D721Med (cell line): ENCODE results near the gene OR2C3.

Experiments
- DNase-seq: peaks from one replicate; pipeline ENCODE4 v3.0.0; 2011; ENCODE audit warnings: low spot score; ENCODE audit not compliant: insufficient read length
- FAIRE-seq: peaks from 2 replicates; lab custom pipeline; 2011; peaks lifted over from hg19 to GRCh38; lab: Jason Lieb, UNC
- TF ChIP-seq, protein P1 (sequence below): IDR thresholded peaks from 2 replicates; pipeline ENCODE4 v1.5.1; 2012; ENCODE audit warnings: mild to moderate bottlenecking, control low read depth; ENCODE audit not compliant: insufficient read depth; ENCODE audit errors: missing control alignments

The OR2C3 gene

DNA sequence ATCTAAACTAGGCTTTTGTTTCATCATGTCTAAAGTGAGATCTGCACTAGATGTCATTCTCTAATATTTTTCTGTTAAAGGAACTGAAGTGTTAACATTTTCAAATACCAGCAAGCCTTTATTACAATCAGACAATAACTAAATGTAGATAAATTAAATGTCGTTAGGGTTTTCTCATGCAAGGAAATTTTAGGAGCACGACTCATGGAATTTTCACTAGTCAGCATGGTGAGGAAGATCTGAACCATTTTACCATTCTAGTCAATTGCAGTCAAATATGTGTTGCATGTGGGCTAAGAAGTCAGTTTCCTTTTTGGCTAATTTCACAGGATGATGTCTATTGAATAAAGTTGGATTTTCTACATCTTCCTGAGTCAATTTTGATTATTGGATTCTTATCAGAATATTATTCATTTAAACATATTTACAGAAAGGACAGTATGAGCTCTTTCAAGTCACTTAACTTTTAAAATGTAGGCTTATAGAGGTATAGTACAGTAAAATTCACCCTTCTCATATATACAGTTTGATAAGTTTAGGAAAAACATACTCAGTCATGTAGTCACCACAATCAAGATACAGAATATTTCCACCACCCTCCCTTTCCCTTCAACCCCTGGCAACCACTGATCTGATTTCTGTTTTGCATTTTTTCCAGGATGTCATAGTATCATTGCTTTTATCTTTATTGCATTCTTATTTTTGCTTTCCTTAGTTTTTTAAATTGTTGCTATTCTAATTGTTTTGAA lies 21.9 kb upstream of the OR2C3 start:
- DNase-seq (no peak), FAIRE-seq (no peak)
- TF ChIP-seq, protein P1, sequence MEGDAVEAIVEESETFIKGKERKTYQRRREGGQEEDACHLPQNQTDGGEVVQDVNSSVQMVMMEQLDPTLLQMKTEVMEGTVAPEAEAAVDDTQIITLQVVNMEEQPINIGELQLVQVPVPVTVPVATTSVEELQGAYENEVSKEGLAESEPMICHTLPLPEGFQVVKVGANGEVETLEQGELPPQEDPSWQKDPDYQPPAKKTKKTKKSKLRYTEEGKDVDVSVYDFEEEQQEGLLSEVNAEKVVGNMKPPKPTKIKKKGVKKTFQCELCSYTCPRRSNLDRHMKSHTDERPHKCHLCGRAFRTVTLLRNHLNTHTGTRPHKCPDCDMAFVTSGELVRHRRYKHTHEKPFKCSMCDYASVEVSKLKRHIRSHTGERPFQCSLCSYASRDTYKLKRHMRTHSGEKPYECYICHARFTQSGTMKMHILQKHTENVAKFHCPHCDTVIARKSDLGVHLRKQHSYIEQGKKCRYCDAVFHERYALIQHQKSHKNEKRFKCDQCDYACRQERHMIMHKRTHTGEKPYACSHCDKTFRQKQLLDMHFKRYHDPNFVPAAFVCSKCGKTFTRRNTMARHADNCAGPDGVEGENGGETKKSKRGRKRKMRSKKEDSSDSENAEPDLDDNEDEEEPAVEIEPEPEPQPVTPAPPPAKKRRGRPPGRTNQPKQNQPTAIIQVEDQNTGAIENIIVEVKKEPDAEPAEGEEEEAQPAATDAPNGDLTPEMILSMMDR, result no peak

DNA sequence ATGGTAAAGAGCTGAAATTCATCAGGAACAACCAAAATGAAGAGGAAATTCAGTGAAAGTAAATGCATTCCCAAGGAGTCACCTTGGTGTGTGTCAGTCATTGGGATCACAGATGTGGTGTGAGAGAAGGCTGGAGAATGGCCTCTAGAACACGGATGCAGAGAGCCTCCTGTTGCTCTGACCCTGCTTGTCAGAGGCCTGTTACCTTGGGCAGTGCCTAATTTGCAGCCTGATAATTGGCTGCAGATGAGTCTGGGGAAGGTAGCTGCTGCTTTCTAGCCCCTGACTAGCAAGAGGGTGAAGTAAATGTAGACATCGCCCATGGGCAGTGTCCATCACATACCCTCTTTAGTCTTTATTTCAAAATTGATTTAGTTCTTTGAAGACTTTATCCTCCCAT lies 16.0 kb upstream of the OR2C3 start:
- FAIRE-seq (no peak), DNase-seq (no peak)
- TF ChIP-seq, protein P1, result no peak

- DNase-seq, result no peak
These were observed 15.5 kb upstream of the OR2C3 start for GRCh38 chr1:247551721-247552120.

DNA sequence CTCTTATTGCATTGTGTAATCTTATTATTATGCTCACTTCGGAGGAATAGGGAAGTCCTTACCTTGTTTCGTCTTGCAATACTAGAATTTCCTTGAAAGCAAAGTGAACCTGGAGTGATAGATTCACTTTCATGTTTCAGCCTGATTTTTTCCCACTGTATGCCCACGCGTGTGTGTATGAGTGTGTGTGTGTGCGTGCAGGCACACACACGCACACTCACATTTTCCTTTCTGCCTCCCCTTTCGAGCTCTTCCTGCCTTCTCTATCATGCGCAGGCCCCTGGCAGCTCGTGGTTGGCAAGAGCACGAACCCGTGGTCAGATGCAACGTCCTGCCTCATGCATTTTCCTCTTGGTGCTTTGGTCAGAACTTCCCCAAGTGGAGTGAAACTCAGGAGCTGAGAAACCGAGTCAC lies 12.5 kb upstream of the OR2C3 start, which contains the start of gene GCSAML:
GCSAML (plus strand) TSS at position 366 of the 414 bp plus-strand sequence. CDS start 58 bp downstream, outside the sequence.
- no peak for FAIRE-seq
- DNase-seq, result no peak
- TF ChIP-seq, protein P1, result no peak

More at GRCh38 chr1:247551721-247552120, 15.5 kb upstream of the OR2C3 start:
- FAIRE-seq, result no peak
- TF ChIP-seq, protein P1, result no peak

GRCh38 chr1:247548092-247548491 lies 11.9 kb upstream of the OR2C3 start:
- FAIRE-seq, result no peak
- no peak for DNase-seq
- TF ChIP-seq, protein P1, result no peak

DNA sequence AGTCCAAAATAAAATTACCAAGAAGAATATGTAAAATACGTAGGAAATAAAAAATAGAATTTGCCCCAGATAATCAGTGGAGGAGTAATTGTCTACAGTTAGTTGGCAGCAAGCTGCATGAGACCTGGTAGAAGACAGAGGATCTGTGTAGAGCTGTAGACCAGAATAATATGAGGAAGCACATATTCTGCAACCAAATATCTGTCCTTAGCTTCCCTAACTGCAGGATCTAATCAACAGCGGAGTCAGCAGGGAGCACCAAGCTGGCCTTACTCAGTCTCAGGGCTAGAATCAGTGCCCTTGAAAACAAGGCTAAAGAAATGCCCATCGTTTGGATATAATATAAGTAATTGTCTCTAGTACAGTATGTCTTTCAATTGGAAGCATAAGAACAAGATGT lies 6.6 kb upstream of the OR2C3 start:
- TF ChIP-seq, protein P1, result no peak
- FAIRE-seq (no peak), DNase-seq (no peak)

- TF ChIP-seq, protein P1, result no peak
- FAIRE-seq, result no peak
- DNase-seq, result no peak
These were observed 4.3 kb upstream of the OR2C3 start for GRCh38 chr1:247540581-247540980.
